ENCODE data around the gene MAPK8. TPM values are rescaled to one million over a fixed set of nuclear protein-coding genes. Genes with fewer than 3 reads are reported as not detected.

Gene MAPK8
- polyA plus RNA-seq, 1 of the 3 experiments (the other 2 are of a cell fraction): 26.4 TPM

- no peaks in the 10 kb centered on the region for H3K9me3 ChIP-seq
Observed at GRCh38 chr10:48340734-48341133, 34.3 kb downstream of the MAPK8 start.

DNA sequence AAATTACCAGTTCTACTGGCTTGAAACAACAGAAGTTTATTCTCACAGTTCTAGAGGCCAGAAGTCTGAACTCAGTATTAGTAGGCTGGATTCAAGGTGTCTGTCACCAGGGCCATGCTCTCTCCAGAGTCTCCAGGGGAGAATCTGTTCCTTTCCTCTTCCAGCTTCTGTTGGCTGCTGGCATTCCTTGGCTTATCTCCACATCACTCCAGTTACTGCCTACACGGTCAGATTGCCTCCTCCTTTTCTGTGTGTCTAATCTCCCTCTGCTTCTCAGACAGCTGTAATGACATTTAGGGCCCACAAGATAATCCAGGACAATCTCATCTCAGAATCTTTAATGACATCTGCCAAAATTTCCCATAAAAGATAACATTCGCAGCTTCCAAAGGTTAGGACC is 36.6 kb downstream of the MAPK8 start:
- Histone ChIP-seq H3K27ac (ENCODE audit: low read depth in 2 of 2, low read length in 1 of 2) (no peak overlapping the region), H3K9ac (no peak overlapping the region), H3K4me3 (ENCODE audit: low read depth in 2 of 2, low read length in 1 of 2) (no peak overlapping the region), H3K9me2 (no peaks in the 10 kb centered on the region), H2AFZ (ENCODE audit: low read depth) (no peak overlapping the region), H3K79me2 (ENCODE audit: insufficient read depth) (peaks cover 94% of the 10 kb centered on the region), H4K20me1 (ENCODE audit: insufficient read depth) (peaks cover 15% of the 10 kb centered on the region), H3K9me3 (no peaks in the 10 kb centered on the region), H3F3A (replicated peaks; ENCODE audit: insufficient read depth) (no peaks in the 10 kb centered on the region), H3K4me2 (no peak overlapping the region), H3K27me3 (ENCODE audit: insufficient read depth) (no peaks in the 10 kb centered on the region), H3K36me3 (replicated peaks in 1 of 2; ENCODE audit: control insufficient read depth in 1 of 2, insufficient read depth in 2 of 2, low read length in 1 of 2) (peaks cover 0 to 21% of the 10 kb centered on the region in 2 experiments), H3K4me1 (ENCODE audit: control insufficient read depth in 1 of 2, insufficient read depth in 2 of 2, low read depth in 1 of 2, low read length in 1 of 2) (peaks cover 0 to 2% of the 10 kb centered on the region in 2 experiments; a peak in 2 of 4 replicates)
- ChIA-PET CTCF (interaction anchor here (1.0 to 1.9 kb wide), 3 partner anchors 10 to 313 kb away, joined by 5 to 9 read pairs (median 5); no protein-coding TSS in a partner anchor), POLR2A (no interaction called here)
- 61% methylated on average over 2 of the region's 2 CpGs for WGBS (ENCODE audit: low lambda C conversion rate)
- no peak for DNase-seq
- no peak for TF ChIP-seq CTCF (IDR thresholded peaks at IDR 0.05)
- no peak for TF ChIP-seq MEF2A (IDR thresholded peaks at IDR 0.05; ENCODE audit: borderline replicate concordance, low read depth)

More at GRCh38 chr10:48340734-48341133, 34.3 kb downstream of the MAPK8 start:
- Histone ChIP-seq H4K20me1 (ENCODE audit: insufficient read depth) (peaks cover 15% of the 10 kb centered on the region), H3K4me1 (ENCODE audit: control insufficient read depth in 1 of 2, insufficient read depth in 2 of 2, low read depth in 1 of 2, low read length in 1 of 2) (peaks cover 0 to 2% of the 10 kb centered on the region in 2 experiments; a peak in 2 of 4 replicates), H3K4me3 (ENCODE audit: low read depth in 2 of 2, low read length in 1 of 2) (no peak overlapping the region), H3F3A (replicated peaks; ENCODE audit: insufficient read depth) (no peaks in the 10 kb centered on the region), H3K27me3 (ENCODE audit: insufficient read depth) (no peaks in the 10 kb centered on the region), H2AFZ (ENCODE audit: low read depth) (no peak overlapping the region), H3K79me2 (ENCODE audit: insufficient read depth) (peaks cover 81% of the 10 kb centered on the region), H3K9me2 (no peaks in the 10 kb centered on the region), H3K9ac (no peak overlapping the region), H3K27ac (ENCODE audit: low read depth in 2 of 2, low read length in 1 of 2) (no peak overlapping the region), H3K4me2 (no peak overlapping the region), H3K36me3 (replicated peaks in 1 of 2; ENCODE audit: control insufficient read depth in 1 of 2, insufficient read depth in 2 of 2, low read length in 1 of 2) (peaks cover 0 to 20% of the 10 kb centered on the region in 2 experiments)
- POLR2A ChIA-PET: no interaction called here
- no peak for DNase-seq
- no peak for TF ChIP-seq RAD21 (IDR thresholded peaks at IDR 0.05; ENCODE audit: low read length)
- no peak for TF ChIP-seq MXI1 (IDR thresholded peaks at IDR 0.05; ENCODE audit: low read depth, low read length)
- TF ChIP-seq GABPA (IDR thresholded peaks at IDR 0.05; ENCODE audit: low read depth): no peak
- TF ChIP-seq FOXJ3 (CRISPR knock-in tag; IDR thresholded peaks at IDR 0.05): no peak
- TF ChIP-seq TAF1 (IDR thresholded peaks at IDR 0.05; ENCODE audit: borderline replicate concordance, low read depth, low read length): no peak
- CTCF ChIA-PET: no interaction called here

GRCh38 chr10:48343921-48344598 is 37.6 kb downstream of the MAPK8 start:
- peaks cover 94% of the 10 kb centered on the region for H3K79me2 ChIP-seq (ENCODE audit: insufficient read depth)
- ChIA-PET POLR2A (no interaction called here), CTCF (interaction anchor here (0.8 to 1.9 kb wide), 4 partner anchors 9 to 312 kb away, joined by 3 to 9 read pairs (median 5); no protein-coding TSS in a partner anchor)
- H3K4me2 ChIP-seq: no peak overlapping the region
- H3K4me1 ChIP-seq (ENCODE audit: control insufficient read depth in 1 of 2, insufficient read depth in 2 of 2, low read depth in 1 of 2, low read length in 1 of 2): peaks cover 0 to 2% of the 10 kb centered on the region in 2 experiments; a peak in 2 of 4 replicates
- no peak overlapping the region for H3K4me3 ChIP-seq (ENCODE audit: low read depth in 2 of 2, low read length in 1 of 2)
- H3K9ac ChIP-seq: no peak overlapping the region
- WGBS (ENCODE audit: low lambda C conversion rate): 58% methylated on average over 3 of the region's 3 CpGs
- peaks cover 15% of the 10 kb centered on the region for H4K20me1 ChIP-seq (ENCODE audit: insufficient read depth)
- no peak overlapping the region for H2AFZ ChIP-seq (ENCODE audit: low read depth)
- no peaks in the 10 kb centered on the region for H3F3A ChIP-seq (replicated peaks; ENCODE audit: insufficient read depth)
- H3K36me3 ChIP-seq (replicated peaks in 1 of 2; ENCODE audit: control insufficient read depth in 1 of 2, insufficient read depth in 2 of 2, low read length in 1 of 2): peaks cover 0 to 19% of the 10 kb centered on the region in 2 experiments
- H3K9me3 ChIP-seq: no peaks in the 10 kb centered on the region
- H3K27me3 ChIP-seq (ENCODE audit: insufficient read depth): no peaks in the 10 kb centered on the region
- no peaks in the 10 kb centered on the region for H3K9me2 ChIP-seq
- H3K27ac ChIP-seq (ENCODE audit: low read depth in 2 of 2, low read length in 1 of 2): no peak overlapping the region
- DNase-seq: no peak
- TF ChIP-seq, protein P1, sequence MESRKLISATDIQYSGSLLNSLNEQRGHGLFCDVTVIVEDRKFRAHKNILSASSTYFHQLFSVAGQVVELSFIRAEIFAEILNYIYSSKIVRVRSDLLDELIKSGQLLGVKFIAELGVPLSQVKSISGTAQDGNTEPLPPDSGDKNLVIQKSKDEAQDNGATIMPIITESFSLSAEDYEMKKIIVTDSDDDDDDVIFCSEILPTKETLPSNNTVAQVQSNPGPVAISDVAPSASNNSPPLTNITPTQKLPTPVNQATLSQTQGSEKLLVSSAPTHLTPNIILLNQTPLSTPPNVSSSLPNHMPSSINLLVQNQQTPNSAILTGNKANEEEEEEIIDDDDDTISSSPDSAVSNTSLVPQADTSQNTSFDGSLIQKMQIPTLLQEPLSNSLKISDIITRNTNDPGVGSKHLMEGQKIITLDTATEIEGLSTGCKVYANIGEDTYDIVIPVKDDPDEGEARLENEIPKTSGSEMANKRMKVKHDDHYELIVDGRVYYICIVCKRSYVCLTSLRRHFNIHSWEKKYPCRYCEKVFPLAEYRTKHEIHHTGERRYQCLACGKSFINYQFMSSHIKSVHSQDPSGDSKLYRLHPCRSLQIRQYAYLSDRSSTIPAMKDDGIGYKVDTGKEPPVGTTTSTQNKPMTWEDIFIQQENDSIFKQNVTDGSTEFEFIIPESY (IDR thresholded peaks at IDR 0.05; ENCODE audit: borderline replicate concordance, low read depth): no peak
- TF ChIP-seq TCF12 (IDR thresholded peaks at IDR 0.05) (no peak), GATA2 (CRISPR knock-in tag; IDR thresholded peaks at IDR 0.05) (no peak), NRF1 (IDR thresholded peaks at IDR 0.05; ENCODE audit: low read depth, low read length) (no peak), CHD2 (IDR thresholded peaks at IDR 0.05; ENCODE audit: low read length, partially characterized antibody) (no peak), EP300 (IDR thresholded peaks at IDR 0.05; ENCODE audit: borderline replicate concordance in 1 of 2, low read depth in 1 of 2, low read length in 1 of 2) (no peak), JUND (IDR thresholded peaks at IDR 0.05) (no peak)
- TF ChIP-seq, protein P2, sequence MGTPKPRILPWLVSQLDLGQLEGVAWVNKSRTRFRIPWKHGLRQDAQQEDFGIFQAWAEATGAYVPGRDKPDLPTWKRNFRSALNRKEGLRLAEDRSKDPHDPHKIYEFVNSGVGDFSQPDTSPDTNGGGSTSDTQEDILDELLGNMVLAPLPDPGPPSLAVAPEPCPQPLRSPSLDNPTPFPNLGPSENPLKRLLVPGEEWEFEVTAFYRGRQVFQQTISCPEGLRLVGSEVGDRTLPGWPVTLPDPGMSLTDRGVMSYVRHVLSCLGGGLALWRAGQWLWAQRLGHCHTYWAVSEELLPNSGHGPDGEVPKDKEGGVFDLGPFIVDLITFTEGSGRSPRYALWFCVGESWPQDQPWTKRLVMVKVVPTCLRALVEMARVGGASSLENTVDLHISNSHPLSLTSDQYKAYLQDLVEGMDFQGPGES (IDR thresholded peaks at IDR 0.05; ENCODE audit: low read depth, low read length): no peak
- TF ChIP-seq, protein P3, sequence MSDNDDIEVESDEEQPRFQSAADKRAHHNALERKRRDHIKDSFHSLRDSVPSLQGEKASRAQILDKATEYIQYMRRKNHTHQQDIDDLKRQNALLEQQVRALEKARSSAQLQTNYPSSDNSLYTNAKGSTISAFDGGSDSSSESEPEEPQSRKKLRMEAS (IDR thresholded peaks at IDR 0.05; ENCODE audit: low read depth): no peak
